Activated CD8-positive, alpha-beta memory T cell treated with anti-CD3 and anti-CD28 coated beads for 48 hours (primary cell): Measurements from ENCODE around the gene METTL13.
A peak's percentile ranks its signal among the peaks of the same experiment; 100 is the strongest.

Source experiments
- DNase-seq, 3 experiments: peaks; one replicate each; pipeline ENCODE4 v3.0.0-alpha.2; 2020; ENCODE audit warnings: low read depth in 2 of 3, low spot score in 2 of 3

METTL13 gene

DNA sequence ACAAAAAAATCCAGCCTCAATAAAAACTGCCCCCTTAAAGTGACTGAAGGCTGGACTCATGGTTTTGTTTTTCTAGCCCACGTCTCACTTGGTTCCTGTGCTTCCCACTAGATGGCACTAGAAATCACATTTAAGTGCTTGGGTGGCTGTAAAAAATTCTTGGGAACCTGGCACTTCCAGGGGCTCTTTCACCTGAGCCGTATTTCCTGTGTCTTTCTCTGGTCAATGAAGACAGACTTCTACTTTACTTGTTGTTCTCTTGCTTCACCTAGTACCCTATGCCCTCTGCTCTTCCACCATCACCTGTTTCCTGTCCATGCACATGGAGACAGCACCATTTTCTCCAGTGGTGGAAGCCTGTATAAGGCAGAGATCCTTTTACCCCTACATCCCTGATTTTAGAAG is 20.0 kb downstream of the METTL13 start:
- no peak for DNase-seq

DNA sequence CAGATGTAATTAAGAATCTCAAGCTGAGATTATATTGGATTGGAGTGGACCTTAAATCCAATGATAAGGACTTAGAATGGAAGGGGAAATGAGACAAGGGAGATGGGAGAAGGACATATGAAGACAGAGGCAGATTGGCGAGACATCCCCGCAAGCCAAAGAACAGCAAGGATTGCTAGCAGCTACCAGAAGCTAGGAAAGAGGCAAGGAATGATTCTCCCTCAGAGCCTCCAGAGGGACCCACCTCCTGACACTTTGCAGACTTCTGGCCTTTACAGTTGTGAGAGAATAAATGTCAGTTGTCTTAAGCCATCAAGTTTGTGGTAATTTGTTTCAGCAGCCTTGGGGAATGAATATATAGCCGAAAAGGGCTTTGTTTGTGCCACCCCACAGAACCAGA is 20.7 kb downstream of the METTL13 start:
- no peak for DNase-seq

DNA sequence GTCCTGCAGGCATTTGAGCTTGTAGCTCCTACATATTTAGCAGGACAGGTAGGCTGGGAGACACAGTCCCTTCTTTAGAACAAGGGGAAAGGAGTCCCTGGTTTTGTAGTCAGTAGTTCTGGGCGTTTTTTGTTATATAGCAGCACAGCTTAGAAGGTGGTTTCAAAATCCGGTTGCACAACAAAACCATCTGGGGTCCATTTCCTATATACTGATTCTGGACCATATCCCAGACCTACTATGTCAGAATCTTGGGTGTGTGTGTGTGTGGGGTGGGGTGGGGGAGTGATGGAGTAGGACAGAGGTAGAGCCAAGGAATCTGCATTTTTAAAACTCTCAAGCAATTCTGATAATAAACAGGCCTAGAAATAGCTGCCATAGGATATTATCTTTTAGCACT is 21.6 kb downstream of the METTL13 start:
- DNase-seq = no peak

DNA sequence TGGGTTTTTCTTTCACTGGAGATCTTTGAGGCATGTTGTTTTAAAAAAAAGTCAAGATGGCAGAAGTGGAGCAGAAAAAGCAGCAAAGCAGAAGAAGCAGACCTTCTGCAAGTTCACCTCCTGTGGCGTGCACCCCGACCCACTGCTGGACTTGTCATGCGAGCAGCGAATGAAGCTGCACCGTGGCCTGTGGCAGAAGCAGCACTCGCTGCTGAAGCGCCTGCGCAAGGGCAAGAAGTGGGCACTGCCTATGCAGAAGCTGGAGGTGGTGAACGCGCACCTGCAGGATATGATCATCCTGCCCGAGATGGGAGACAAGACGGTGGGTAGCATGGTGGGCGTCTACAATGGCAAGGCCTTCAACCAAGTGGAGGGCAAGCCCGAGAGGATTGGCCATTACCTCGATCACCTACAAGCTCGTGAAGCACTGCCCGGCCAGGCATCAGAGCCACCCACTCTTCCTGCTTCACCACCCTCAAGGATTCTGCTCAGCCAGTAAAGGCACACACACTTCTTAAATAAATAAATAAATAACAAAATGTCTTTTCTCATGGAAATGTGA is 22.1 kb downstream of the METTL13 start:
- DNase-seq = no peak

DNA sequence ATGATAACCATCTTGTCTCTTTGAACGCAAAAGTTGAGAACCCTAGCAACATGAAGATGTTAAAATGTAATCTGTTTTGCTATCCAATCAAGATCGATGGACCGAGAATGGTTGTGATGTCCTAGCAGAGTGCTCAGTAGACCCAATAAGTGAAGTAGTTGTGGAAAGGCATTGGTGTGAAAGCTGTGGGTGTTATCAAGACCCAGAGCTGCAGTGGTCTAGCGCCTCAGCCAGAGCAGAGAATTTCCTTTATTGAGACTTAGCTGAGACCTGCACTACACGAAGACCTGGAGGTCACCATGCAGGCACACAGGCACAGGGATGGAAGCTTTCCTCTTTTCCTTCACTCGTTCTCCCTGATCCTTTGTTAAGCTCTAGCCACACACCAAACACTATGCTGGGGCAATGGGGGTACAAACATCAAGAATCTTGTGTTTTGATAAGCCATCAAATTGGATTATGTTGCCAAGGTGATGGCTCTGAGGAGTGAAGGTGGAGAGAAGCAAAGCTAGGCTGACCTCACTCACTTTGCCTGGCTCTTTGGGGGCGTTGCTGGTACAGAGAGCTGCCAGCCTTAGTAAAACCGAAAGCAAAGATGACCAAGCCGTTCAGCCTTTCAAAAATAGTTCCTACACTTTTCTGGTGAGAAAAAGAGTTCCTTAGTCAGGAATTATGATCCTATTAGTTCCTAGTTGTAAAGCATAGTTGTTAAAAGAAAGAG is 24.1 kb downstream of the METTL13 start:
- DNase-seq = no peak

DNA sequence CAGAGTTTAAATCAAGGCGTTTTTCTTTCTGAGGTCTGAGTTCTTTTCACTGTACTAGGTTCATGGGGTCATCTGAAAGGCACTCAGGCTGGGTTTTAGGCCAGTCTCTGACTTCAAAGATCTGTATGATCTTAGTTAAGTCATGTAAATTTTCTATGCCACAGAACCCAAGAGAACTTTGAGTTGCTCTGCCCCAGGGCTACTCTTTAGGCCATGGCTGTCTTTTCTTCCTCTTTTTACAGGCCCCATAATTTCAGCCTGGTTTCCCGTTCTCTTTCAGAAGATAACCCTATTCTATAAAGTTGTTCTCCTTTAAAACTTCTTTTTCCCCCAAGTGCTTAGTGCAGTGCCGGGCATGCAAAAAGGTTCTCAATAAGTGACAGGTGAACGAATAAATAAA is 26.1 kb downstream of the METTL13 start:
- DNase-seq = no peak

DNA sequence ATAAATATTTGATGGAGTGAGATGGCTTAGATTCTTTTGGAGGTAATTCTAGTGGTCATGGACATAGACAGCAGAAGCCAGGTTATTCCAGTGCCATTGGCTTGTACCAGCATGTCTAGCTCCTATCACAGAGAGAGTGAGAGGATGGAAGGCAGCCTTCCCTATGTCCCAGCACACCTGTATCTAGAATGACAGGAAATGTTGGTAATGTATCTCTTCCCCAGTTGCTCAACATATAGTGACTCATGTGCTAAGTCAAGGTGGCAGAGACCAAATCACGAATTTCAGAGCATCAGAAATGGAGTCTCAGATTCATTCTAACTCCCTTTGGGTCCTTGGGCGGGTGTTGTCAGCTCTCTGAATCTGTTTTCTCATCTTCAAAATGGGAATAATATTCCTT is 28.4 kb downstream of the METTL13 start:
- DNase-seq = no peak

DNA sequence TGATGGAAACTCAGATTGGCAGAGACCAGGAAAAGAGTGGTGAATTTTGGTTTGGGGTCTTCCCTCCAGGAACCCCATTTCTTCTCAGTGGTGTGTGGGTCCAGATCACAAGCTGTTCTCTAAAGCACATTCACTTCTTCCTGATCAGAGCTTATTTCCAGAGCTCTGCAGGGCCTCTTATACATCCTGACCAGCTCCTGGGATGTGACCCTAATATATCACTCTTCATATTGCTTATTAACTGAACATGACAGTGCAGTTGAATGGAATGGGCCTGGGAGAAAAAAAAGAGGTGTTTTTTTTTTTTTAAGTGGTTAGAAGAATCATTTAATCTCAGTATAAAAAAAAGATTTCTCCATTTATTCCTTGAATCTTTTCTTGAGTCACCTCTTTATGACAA is 30.2 kb downstream of the METTL13 start:
- no peak for DNase-seq

DNA sequence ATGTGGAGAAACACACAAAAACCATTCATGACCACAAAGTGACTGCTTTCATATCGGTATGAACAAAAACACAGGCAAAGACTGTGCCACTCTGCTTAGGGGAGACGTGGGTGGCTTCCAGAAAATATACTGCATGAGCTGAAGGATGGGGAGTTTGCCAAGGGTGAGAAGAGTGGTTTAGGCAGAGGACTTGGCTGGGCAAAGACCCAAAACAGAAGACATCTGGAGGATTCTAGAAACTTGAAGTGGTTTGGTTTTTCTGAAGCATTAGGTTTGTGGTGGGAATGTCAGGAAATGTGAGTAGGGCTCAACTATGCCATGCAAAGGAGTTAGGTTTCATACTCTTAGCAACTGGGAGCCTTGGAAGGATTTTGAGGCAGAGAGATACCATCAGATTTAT is 33.2 kb downstream of the METTL13 start:
- DNase-seq = no peak

DNA sequence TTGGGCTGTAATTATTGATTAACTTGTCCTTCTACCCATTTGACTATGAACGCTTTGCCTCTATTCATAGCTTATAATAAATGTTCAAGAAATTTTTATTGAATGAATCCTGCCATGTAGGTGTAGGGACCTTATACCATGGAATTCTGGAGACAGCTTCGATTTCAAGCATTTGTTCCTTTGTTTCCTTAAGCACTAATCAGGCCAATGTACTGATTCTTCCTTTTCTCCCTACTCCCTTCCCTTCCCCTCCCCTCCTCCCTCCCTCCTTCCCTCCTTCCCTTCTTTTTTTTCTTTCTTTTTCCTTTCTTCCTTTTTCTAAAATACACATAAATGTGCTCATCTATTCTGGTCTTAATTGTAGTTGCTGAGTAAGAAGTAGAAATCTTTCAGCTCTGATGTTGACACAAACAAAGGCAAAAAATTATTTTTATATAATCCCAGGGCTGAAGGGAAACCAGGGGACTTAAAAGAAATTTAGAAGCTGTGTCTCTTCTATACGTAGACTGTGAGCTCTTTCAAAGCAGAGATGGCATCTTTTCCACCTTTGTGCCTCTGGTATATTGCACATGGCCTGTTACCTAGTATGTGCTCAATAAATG is 34.9 kb downstream of the METTL13 start:
- DNase-seq = no peak

DNA sequence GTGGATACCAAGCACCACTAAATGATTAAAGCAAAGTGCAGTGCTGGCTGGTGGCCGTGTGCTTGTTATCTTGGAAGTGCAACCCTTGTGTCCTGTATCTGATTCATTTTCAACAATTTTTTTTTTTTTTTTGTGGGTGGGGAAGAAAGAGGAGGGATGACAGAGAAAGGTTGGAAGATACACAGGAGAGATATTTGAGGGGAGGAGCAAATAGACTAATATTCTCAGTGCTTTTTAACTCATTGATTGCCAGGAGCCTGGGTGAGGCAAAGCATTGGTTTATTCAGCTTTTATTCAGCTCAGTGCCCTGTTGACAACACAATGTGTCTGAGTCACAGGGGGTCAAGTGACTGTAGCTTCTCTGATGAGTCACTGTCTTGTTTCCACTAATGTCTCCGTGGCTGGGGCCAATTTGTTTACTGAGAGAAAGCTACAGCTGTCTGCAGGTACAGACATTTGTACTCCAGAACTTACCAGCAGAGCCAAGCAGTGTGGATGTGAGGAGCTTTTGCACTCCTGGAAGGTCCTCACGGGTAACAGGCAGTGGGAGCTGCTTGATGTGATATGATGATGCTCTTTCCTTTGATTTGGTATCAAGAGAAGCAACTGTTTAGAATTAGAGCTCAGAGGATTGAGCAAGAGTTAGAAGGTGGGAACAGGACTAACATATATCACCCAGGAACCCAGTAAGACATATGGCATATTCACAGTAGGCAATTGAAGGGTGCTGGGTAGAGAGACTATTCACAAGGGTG is 36.2 kb downstream of the METTL13 start:
- no peak for DNase-seq

DNA sequence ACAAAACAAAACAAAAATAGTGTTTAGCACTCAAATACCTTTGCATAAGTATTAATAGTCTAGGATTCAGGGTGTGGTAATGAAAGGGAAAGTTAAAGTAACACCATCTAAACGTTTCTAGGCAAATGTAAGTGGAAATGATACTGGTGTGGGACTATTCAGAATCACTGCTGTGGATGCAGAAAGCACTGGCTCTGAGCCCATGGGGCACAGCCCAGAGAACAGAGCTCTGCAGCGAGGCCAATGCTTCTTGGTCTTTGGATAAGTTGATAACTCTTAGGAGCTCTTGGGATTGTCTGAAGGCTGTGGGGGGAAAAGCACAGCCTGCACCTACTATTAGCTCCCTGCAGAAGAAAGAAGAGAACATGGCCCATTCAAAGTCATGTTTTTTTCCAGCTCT is 38.5 kb downstream of the METTL13 start:
- DNase-seq = no peak

DNA sequence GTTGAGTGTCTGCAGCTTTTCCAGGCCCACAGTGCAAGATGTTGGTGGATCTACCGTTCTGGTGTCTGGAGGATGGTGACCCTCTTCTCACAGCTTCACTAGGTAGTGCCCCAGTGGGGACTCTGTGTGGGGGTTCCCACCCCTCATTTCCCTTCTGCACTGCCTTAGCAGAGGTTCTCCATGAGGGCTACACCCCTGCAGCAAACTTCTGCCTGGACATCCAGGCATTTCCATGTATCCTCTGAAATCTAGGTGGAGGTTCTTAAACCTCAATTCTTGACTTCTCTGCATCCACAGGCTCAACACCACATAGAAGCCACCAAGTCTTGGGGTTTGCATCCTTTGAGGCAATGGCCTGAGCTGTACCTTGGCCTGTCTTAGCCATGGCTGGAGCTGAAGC is 45.5 kb downstream of the METTL13 start:
- no peak for DNase-seq

DNA sequence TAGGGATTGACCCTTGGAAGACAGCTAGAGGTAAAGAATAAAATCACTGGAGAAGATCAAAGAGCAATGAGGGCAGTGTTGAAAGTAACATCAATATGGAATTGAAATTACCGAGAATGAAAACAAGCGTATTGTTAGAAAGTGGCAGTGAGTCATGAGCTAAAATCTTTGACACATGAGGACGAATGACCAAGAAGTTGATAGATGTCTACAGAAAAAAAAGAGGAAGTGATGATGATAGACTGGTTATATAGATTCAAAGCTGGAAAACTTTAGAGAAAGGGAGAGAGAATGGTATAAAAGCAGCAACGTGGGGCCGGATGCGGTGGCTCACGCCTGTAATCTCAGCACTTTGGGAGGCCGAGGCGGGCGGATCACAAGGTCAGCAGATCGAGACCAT is 47.3 kb downstream of the METTL13 start:
- DNase-seq = no peak

DNA sequence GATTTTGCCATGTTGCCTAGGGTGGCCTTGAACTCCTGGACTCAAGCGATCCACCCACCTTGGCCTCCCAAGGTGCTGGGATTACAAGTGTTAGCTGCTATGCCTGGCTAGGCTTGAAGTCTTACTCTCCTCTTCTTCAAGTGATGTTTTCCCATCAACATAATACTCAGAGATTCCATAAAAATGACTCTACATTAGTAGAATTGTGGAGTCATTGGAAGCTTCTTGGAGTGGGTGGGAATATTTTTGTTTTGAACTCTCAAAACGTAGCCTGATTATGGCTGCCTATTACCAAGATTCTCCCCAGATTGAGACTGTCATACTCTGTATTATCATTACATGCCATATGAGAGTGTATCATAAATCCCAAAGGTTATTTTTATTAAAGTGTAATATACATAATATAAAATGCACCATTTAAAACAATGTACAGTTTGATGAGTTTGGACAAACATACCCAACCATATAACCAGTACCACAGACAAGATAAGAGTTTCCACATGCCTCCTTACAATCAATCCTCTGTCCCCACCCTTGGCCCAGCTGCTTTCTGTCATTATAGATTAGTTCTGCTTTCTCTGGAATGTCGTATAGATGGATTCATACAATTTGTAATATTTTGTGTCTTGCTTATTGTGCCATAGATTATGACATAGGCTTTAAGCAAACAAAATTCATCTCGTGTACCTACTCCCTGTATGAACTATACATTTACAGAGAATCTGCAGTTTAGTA is 51.8 kb downstream of the METTL13 start:
- no peak for DNase-seq

DNA sequence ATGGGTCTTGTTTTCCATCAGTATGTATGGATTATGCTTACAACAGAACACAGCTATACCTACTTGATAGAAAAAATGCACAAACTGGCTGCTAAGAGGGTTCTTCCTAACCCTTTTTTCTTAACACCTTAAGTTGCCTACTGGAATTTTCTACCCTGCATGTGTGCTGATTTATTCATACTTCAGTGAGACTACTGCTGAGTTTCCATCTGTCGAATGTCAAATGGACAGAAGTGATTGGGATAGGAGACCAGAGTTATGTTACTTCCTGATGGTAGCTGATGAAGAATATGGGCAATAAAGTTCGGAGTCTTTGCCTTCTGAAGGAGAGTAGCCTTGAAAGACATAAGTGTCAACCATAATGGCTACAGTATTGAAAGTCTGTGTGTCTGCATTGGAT is 53.4 kb downstream of the METTL13 start:
- no peak for DNase-seq

DNA sequence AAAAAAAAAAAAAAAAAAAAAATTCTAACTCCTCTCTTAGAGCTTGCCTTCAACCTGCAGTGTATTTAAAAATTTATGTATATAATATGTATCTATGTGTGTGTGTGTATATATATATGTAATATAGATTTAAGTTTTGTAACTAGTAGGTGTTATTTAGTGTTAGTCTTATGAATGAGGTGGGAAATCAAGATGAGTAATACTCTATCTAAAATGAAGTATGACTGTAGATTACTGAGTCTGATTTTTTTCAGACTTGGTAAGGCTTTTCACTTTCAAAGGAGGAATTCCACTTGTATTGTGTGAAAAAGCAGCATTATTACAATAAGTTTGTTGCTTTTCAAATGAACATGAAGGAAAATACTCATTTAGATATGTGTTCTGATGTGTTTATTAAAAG is 54.4 kb downstream of the METTL13 start:
- DNase-seq = no peak

DNA sequence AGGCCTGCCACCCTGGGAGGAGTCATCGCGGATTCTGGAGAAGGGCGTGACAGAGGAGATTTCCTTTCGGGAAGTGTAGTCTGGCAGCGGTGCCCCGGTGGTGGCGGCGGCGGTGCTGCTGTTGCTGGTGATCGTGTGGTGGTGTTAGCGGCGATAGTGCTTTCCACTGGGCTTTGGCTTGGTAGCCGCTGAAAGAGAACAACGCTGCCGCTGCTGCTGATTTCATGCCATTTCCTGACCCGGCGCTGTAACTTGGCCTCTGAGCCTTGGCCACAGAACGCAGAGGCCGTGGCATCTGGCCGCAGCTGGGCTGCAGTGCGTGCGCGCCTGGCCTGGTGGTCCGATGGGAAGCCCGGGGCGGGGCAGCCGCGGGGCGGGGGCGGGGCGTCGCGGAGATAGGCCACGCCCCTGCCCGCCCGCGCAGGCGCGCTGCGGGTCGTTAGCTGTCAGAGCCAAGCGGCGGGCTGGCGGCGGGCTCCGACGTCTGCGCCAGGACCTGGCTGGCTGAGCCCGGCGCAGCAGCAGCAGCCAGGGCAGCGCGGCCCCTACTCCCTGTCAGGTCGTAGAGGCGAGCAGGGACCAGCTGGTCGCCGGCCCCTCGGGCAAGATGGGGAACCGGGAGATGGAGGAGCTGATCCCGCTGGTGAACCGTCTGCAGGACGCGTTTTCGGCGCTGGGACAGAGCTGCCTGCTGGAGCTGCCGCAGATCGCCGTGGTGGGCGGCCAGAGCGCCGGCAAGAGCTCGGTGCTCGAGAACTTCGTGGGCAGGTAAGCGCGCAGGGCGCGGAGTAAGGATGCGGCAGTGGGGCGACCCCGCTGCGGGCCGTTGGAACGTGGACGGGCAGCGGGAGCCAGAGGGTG is 59.8 kb downstream of the METTL13 start, which contains the start of gene DNM3:
TSS of gene DNM3 (plus strand) at position 449 of the 861 bp plus-strand sequence. CDS start at position 608, 159 bp downstream.
- DNase-seq = peak; percentile 63 to 72 (median 69)

DNA sequence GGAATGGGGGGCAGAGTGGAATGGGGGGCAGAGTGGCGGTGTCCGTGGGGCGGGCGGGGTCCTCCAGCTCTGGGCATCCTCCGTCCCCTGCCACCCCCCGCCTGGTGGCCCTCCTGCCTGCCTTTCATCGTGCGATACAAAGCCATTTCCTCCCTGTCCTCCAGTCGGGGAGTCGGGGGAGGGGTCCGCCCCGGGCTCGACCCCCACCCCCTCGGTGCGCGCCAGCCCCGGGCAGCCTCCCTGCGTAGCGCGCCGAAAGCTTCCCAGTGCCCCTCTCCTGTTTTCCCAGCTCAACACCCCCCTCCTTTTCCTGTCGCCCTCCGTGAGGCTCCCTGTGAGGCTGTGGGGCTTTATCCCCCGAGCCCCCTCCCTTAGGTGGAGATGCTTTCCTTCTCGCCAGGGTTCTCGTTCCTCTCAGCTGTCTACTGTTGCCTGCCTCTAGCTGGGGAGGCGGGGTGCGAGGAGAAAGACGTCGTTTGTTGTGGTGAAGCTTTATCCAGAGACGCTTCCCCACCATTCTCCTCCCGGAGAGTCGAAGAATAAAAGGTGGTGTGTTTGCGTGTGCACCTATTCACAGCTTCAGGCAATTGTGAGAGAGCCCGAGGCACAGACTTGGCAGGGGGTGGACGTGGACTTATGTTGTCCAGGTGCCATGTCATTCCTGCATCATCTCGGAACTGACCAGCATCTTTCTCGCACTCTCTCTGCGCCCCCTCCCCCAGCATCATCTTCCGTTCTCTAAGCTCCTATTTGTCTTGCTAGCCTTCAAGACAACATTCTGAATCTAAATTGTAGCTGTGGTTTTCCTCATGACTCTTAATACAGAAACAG is 60.7 kb downstream of the METTL13 start:
- no peak for DNase-seq
